ENCODE results near the gene AGXT. TPM values are rescaled to one million over a fixed set of nuclear protein-coding genes. Genes with fewer than 3 reads are reported as not detected.

AGXT gene
- total RNA-seq, 2 experiments from 2014 or later = not detected

DNA sequence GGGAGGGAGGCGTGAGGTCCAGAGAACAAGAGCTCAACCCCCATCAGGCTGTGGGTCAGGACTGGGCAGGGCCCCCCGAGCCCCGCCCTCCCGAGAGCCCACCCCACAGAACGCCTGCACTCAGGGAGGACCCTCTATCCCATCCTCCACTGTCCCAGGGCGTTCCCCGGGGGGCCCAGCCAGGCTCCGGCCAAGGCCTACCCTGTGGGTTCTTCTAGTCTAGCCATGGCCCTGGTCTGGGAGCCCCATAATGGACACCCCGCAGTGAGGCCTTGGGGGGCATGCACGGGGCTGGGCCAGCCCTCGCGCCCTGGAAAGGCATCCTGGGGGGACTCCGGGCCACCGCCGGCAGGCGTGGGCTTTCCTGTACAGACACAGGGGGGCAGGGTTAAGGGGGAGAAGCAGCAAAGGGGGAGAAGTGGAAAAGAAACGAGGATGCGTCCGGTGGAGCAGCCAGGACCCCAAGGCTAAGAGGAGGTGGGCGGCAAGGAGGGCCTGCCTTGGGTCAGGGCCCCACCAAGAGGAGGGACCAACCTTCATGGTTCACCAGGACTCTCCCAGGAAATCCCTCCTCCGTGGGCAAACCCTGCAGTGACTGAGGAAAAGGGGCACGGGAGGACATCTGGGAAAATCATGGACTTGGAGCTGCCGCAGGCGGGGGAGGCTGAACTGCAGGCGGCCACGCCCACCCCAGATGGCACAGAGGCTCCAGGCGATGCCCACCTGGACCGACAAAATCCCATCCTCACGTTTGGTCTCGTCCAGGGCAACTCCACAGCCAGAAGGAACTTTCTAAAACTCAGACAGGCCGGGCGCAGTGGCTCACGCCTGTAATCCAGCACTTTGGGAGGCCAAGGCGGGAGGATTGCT lies 34.8 kb downstream of the AGXT start:
- Histone ChIP-seq H4K20me1 (ENCODE audit: insufficient read depth, low read length) (no peaks in the 10 kb centered on the region), H3K4me3 (ENCODE audit: low read depth, low read length, poor library complexity, severe bottlenecking) (no peak overlapping the region), H3K4me2 (ENCODE audit: low read length) (no peak overlapping the region), H3K4me1 (ENCODE audit: insufficient read depth, low read length, poor library complexity, severe bottlenecking) (no peaks in the 10 kb centered on the region), H3K36me3 (ENCODE audit: insufficient read depth, low read length) (no peaks in the 10 kb centered on the region), H3K9me3 (ENCODE audit: low read length) (no peaks in the 10 kb centered on the region), H2AFZ (ENCODE audit: low read length) (no peak overlapping the region), H3K27ac (ENCODE audit: low read depth, low read length, poor library complexity, severe bottlenecking) (no peak overlapping the region), H3K9me2 (ENCODE audit: insufficient read depth, low read length) (no peaks in the 10 kb centered on the region), H3K79me2 (ENCODE audit: insufficient read depth, low read depth, low read length) (no peaks in the 10 kb centered on the region)
- intact Hi-C loops (cut with micrococcal nuclease; ENCODE audit: unreplicated experiment) = no loop called here
- POLR2A ChIA-PET = interaction anchor here (1.4 kb wide), 1 partner anchor 32 kb away, joined by 3 read pairs; no protein-coding TSS in a partner anchor
- no peak for TF ChIP-seq EZH2phosphoT487 (IDR thresholded peaks at IDR 0.05; ENCODE audit: borderline replicate concordance, low read depth, low read length)
- TF ChIP-seq, protein P1, sequence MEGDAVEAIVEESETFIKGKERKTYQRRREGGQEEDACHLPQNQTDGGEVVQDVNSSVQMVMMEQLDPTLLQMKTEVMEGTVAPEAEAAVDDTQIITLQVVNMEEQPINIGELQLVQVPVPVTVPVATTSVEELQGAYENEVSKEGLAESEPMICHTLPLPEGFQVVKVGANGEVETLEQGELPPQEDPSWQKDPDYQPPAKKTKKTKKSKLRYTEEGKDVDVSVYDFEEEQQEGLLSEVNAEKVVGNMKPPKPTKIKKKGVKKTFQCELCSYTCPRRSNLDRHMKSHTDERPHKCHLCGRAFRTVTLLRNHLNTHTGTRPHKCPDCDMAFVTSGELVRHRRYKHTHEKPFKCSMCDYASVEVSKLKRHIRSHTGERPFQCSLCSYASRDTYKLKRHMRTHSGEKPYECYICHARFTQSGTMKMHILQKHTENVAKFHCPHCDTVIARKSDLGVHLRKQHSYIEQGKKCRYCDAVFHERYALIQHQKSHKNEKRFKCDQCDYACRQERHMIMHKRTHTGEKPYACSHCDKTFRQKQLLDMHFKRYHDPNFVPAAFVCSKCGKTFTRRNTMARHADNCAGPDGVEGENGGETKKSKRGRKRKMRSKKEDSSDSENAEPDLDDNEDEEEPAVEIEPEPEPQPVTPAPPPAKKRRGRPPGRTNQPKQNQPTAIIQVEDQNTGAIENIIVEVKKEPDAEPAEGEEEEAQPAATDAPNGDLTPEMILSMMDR (conservative IDR thresholded peaks at IDR 0.05; ENCODE audit: low read length) = no peak
- CTCF ChIA-PET (ENCODE audit: unreplicated experiment) = no interaction called here
- BruUV-seq (replicated peaks) = no TSS peak
- DNase-seq (ENCODE audit: low spot score) = no peak

DNA sequence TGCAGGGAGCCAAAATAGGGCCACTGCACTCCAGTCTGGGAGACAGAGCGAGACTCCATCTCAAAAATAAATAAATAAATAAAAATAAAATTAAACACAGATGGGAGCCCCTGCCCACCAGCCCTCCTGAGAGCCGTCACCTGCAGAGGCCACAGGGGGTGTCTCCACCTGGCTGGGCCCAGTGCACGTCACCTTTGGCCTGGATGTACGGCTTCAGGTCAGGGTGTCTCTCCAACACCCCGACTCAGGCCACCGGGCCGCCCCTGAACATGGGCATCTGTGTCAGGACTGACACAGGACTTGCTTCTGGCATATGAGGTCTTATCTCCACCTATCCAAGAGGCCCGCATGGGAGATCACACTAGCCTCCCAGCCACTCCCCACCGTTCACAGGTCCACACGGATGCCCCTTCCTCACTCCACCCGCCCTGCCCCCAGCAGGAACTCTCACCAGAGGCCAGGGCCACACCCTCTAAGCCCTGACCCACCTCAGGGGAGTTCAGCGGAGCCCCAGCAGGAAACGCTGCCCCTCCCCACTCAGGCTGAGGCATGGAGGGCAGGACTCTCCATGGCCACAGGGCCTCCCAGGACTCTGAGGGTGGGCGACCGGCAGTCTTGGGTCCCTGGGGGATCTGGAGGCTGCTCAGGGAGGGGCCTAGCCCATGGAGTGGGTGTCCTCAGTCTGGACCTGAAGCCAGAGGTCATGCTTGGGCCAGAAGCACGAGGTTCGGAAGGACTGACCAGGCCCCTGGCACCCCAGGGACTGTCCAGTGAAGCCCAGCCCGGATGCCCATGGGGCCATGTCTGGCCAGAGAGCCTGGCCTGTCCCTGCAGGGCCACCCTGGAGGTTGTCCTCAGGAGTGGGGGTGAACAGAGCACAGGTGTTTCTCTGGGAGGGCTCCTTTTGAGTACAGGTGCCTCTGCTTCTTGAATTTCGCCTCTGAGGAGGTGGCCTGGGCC lies 35.9 kb downstream of the AGXT start:
- POLR2A ChIA-PET = interaction anchor here (0.5 kb wide), 1 partner anchor 652 kb away, joined by 3 read pairs; no protein-coding TSS in a partner anchor
- H3K27ac ChIP-seq (ENCODE audit: low read depth, low read length, poor library complexity, severe bottlenecking) = no peak overlapping the region
- intact Hi-C loops (cut with micrococcal nuclease; ENCODE audit: unreplicated experiment) = no loop called here
- no peak overlapping the region for H3K4me3 ChIP-seq (ENCODE audit: low read depth, low read length, poor library complexity, severe bottlenecking)
- no peak overlapping the region for H3K4me2 ChIP-seq (ENCODE audit: low read length)
- no peaks in the 10 kb centered on the region for H3K79me2 ChIP-seq (ENCODE audit: insufficient read depth, low read depth, low read length)
- no peak overlapping the region for H2AFZ ChIP-seq (ENCODE audit: low read length)
- H3K36me3 ChIP-seq (ENCODE audit: insufficient read depth, low read length) = no peaks in the 10 kb centered on the region
- no peak for TF ChIP-seq EZH2phosphoT487 (IDR thresholded peaks at IDR 0.05; ENCODE audit: borderline replicate concordance, low read depth, low read length)
- TF ChIP-seq, protein P1 (conservative IDR thresholded peaks at IDR 0.05; ENCODE audit: low read length) = no peak
- no peaks in the 10 kb centered on the region for H4K20me1 ChIP-seq (ENCODE audit: insufficient read depth, low read length)
- H3K4me1 ChIP-seq (ENCODE audit: insufficient read depth, low read length, poor library complexity, severe bottlenecking) = no peaks in the 10 kb centered on the region
- H3K9me2 ChIP-seq (ENCODE audit: insufficient read depth, low read length) = no peaks in the 10 kb centered on the region
- CTCF ChIA-PET (ENCODE audit: unreplicated experiment) = no interaction called here
- no peak for DNase-seq (ENCODE audit: low spot score)
- H3K9me3 ChIP-seq (ENCODE audit: low read length) = no peaks in the 10 kb centered on the region
- no TSS peak for BruUV-seq (replicated peaks)
